B cell (primary cell): ENCODE data around the gene CD274.
A peak's percentile ranks its signal among the peaks of the same experiment; 100 is the strongest.

ENCODE experiments used
- CTCF ChIP-seq: fragments of 200-600 bp; IDR thresholded peaks from one replicate; pipeline ENCODE4 v1.8.0; 2022; ENCODE audit warnings: antibody characterized with exemption, mild to moderate bottlenecking
- EZH2 ChIP-seq: IDR thresholded peaks from 2 replicates; pipeline ENCODE4 v1.6.1; 2012; ENCODE audit warnings: borderline replicate concordance, low read depth, mild to moderate bottlenecking, moderate library complexity, low read length; ENCODE audit not compliant: insufficient read depth, poor library complexity, severe bottlenecking

DNA sequence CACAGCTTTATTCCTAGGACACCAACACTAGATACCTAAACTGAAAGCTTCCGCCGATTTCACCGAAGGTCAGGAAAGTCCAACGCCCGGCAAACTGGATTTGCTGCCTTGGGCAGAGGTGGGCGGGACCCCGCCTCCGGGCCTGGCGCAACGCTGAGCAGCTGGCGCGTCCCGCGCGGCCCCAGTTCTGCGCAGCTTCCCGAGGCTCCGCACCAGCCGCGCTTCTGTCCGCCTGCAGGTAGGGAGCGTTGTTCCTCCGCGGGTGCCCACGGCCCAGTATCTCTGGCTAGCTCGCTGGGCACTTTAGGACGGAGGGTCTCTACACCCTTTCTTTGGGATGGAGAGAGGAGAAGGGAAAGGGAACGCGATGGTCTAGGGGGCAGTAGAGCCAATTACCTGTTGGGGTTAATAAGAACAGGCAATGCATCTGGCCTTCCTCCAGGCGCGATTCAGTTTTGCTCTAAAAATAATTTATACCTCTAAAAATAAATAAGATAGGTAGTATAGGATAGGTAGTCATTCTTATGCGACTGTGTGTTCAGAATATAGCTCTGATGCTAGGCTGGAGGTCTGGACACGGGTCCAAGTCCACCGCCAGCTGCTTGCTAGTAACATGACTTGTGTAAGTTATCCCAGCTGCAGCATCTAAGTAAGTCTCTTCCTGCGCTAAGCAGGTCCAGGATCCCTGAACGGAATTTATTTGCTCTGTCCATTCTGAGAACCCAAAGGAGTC lies at the start of gene CD274:
- TF ChIP-seq CTCF (peak; percentile 57), EZH2 (no peak)
